PFSK-1 (cell line): ENCODE measurements around the gene CEP192.

Experiments used
- POLR2AphosphoS5 ChIP-seq: IDR thresholded peaks from 2 replicates; pipeline ENCODE4 v1.6.1; 2012; ENCODE audit warnings: low read depth, mild to moderate bottlenecking, control low read depth, low read length, moderate library complexity
- REST ChIP-seq, 2 experiments: IDR thresholded peaks; 2 replicates each; pipeline versions ENCODE4 v1.6.1 to v1.8.0; 2011 to 2012; ENCODE audit warnings: low read depth in 2 of 2, low read length in 2 of 2, control low read depth in 1 of 2, inconsistent platforms in 1 of 2, mild to moderate bottlenecking in 1 of 2, moderate library complexity in 1 of 2; ENCODE audit not compliant: insufficient read depth in 1 of 2
- SIN3A ChIP-seq: IDR thresholded peaks from 2 replicates; pipeline ENCODE4 v1.6.1; 2012; ENCODE audit warnings: mild to moderate bottlenecking, low read length, moderate library complexity, borderline replicate concordance; ENCODE audit not compliant: insufficient read depth
- TAF1 ChIP-seq: IDR thresholded peaks from 2 replicates; pipeline ENCODE4 v1.6.1; 2012; ENCODE audit warnings: low read length, control low read depth, borderline replicate concordance; ENCODE audit not compliant: insufficient read depth

DNA sequence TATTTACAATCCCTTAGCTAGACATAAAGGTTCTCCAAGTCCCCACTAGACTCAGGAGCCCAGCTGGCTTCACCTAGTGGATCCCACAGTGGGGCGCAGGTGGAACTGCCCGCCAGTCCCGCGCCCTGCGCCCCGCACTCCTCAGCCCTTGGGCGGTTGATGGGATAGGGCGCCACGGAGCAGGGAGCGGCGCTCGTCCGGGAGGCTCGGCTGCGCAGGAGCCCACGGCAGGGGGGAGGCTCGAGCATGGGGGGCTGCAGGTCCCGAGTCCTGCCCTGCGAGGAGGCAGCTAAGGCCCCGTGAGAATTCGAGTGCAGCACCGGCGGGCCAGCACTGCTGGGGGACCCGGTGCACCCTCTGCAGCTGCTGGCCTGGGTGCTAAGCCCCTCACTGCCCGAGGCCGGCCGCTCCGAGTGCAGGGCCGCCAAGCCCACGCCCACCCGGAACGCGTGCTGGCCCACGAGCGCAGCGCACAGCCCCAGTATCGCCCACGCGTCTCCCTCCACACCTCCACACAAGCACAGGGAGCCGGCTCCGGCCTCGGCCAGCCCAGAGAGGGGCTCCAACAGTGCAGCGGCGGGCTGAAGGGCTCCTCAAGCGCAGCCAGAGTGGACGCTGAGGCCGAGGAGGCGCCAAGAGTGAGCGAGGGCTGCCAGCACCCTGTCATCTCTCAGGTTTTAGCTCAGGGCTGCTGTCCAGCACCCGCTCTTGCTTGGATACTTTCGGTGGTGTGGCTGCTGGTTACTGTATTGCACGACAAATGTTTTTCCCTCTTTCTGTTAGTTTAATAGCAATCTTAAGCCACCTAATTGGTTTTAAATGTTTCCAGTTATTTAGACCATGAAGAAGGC, 143.6 kb downstream of the CEP192 start:
- no peak for TF ChIP-seq POLR2AphosphoS5
- TF ChIP-seq REST (IDR thresholded peaks at IDR 0.05; ENCODE audit: insufficient read depth in 1 of 2, low read depth in 2 of 2, low read length in 2 of 2): peak in 1 of 2 experiments; percentile 39; a peak in 1 of 4 replicates
- no peak for TF ChIP-seq SIN3A
- no peak for TF ChIP-seq TAF1
